GM12872 (cell line): ENCODE data around the gene SOCS3.

Source experiments
- TF ChIP-seq, protein P1 (sequence below): IDR thresholded peaks from 3 replicates; pipeline ENCODE4 v1.5.1; 2011; ENCODE audit warnings: low read depth, mild to moderate bottlenecking, low read length, moderate library complexity; ENCODE audit not compliant: insufficient read depth

The SOCS3 gene

GRCh38 chr17:78372841-78373240 is 13.0 kb upstream of the SOCS3 start:
- TF ChIP-seq, protein P1, sequence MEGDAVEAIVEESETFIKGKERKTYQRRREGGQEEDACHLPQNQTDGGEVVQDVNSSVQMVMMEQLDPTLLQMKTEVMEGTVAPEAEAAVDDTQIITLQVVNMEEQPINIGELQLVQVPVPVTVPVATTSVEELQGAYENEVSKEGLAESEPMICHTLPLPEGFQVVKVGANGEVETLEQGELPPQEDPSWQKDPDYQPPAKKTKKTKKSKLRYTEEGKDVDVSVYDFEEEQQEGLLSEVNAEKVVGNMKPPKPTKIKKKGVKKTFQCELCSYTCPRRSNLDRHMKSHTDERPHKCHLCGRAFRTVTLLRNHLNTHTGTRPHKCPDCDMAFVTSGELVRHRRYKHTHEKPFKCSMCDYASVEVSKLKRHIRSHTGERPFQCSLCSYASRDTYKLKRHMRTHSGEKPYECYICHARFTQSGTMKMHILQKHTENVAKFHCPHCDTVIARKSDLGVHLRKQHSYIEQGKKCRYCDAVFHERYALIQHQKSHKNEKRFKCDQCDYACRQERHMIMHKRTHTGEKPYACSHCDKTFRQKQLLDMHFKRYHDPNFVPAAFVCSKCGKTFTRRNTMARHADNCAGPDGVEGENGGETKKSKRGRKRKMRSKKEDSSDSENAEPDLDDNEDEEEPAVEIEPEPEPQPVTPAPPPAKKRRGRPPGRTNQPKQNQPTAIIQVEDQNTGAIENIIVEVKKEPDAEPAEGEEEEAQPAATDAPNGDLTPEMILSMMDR: no peak

GRCh38 chr17:78371056-78371455 is 11.2 kb upstream of the SOCS3 start:
- TF ChIP-seq, protein P1: no peak

DNA sequence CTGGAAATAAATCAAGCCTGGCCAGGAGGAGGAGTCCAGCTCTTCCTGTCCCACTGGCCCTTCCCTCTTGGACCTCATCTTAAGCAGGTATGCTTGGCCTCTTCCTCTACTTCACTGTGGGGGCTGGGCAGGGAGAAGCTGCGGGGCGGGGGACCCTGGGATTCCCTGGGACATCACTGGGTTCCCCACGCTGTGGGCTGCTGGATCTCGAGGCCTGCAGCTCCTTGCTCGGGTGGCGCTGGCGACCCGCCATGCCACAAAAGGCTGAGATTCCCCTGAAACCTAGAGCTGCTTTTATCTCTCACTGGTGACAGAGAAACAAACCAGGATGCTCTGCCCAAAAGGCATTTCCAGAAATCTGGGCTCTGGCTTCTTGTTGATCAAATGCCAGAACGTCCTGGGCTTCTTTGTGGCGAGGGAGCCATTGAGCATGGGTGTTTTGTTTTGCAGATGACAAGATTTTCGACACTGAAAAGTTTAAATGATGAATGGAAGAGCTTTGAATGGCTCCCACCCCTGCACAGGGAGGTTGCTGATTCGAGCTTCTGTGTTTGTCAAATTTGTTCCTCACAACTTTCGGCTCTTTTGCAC is 10.0 kb upstream of the SOCS3 start:
- TF ChIP-seq, protein P1: no peak

GRCh38 chr17:78368854-78369495 is 9.1 kb upstream of the SOCS3 start:
- TF ChIP-seq, protein P1: no peak

GRCh38 chr17:78368348-78368747 is 8.5 kb upstream of the SOCS3 start:
- TF ChIP-seq, protein P1: no peak

GRCh38 chr17:78367193-78367592 is 7.3 kb upstream of the SOCS3 start:
- TF ChIP-seq, protein P1: no peak

DNA sequence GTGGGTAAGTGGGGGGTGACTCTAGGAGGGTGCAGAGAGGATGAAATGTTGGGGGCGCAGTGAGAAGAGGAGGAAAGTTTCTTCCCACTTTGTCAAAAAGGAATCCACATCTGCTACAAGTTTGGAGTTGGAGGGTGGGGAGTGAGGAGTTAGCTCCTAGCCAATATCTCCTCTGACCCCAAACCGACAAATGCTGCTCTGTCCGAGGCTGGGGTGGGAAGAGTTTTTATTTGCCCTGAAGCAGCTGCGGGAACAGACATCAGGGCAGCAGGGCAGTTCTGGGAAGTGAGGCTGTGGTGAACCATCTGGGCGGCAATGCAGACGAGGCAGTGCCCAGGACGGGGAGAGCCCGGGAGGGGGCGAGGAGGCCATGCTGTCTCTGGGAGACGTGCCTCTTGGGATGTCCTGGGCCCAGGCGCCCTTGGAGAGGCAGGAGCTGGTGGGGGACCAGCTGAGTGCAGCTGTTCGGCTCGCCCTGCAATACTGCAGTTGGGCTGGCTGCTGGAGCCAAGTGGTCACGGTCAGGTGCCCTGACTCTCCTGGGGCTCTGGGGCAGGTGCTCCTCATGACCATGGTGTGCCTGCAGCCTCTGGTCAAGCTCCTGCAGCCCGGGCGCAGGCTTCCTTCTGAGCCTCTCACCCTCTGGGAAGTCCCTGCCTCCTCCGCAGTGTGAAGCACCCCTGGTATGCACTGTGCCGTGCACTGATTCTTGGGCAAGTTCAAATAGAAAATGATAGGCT is 6.4 kb upstream of the SOCS3 start:
- TF ChIP-seq, protein P1: no peak
